ENCODE measurements around the gene LECT2.

DNA sequence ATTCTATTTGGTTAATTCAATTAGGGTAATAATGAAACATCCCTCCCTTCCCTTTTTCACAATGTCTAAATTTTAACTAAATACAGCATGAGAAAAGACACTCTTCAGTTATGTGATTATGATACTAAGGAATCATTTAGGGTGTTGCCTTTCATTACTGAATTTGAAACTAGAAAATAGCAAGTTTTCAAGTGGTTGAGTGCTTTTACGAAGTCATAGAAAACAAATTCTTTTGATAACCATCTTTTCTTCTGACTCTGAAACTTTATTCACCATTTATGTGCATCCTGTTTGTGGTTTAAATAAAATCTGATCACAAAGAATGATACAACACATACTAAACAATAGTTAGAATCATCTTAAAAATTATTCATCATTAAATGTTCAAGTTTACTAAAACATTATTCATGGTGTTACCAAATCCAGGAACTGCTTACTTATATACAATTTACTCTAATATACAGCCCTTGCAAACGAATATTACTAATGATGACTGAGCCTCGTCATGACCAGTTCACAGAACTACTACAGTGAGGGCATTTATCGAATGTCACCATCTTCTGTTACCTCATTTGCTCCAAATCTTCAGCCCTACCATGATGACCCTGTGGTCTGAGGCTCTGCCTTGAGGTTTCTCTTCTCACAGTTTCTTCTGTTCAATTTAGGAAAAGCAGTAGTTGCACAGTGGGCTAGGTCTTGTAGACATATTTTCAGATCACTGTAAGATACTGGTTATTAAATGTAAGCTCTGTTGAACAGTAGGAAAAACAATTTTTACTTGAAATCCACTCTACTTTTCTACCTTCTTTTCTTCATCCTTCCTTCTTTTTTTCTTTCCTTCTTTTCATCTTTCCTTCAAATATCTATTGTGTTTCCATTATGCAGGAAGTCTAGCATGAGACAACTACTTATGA, 40.8 kb downstream of the LECT2 start:
- TF ChIP-seq, protein P1, sequence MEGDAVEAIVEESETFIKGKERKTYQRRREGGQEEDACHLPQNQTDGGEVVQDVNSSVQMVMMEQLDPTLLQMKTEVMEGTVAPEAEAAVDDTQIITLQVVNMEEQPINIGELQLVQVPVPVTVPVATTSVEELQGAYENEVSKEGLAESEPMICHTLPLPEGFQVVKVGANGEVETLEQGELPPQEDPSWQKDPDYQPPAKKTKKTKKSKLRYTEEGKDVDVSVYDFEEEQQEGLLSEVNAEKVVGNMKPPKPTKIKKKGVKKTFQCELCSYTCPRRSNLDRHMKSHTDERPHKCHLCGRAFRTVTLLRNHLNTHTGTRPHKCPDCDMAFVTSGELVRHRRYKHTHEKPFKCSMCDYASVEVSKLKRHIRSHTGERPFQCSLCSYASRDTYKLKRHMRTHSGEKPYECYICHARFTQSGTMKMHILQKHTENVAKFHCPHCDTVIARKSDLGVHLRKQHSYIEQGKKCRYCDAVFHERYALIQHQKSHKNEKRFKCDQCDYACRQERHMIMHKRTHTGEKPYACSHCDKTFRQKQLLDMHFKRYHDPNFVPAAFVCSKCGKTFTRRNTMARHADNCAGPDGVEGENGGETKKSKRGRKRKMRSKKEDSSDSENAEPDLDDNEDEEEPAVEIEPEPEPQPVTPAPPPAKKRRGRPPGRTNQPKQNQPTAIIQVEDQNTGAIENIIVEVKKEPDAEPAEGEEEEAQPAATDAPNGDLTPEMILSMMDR (IDR thresholded peaks at IDR 0.05): no peak
- TF ChIP-seq EZH2 (IDR thresholded peaks at IDR 0.05): no peak
- no peak for TF ChIP-seq EZH2phosphoT487 (IDR thresholded peaks at IDR 0.05)

All from neural progenitor cell (in vitro differentiated cells).